Stimulated activated CD8-positive, alpha-beta memory T cell treated with anti-CD3 and anti-CD28 coated beads, Interleukin-7, amount 100 ng/mL, for 24 hours (primary cell): ENCODE measurements around the gene RIOX2.

Source experiments
- DNase-seq: peaks from one replicate; pipeline ENCODE4 v3.0.0-alpha.2; 2020; ENCODE audit warnings: low read depth

Gene RIOX2

GRCh38 chr3:97990624-97991292, 18.5 kb upstream of the RIOX2 start:
- DNase-seq: no peak

- no peak for DNase-seq
Measured at GRCh38 chr3:97988784-97989568, 16.7 kb upstream of the RIOX2 start.

GRCh38 chr3:97987306-97987705, 15.1 kb upstream of the RIOX2 start:
- DNase-seq: no peak

GRCh38 chr3:97983933-97984491, 11.8 kb upstream of the RIOX2 start:
- DNase-seq: no peak

GRCh38 chr3:97981886-97982285, 9.7 kb upstream of the RIOX2 start:
- DNase-seq: no peak

GRCh38 chr3:97979610-97980009, 7.4 kb upstream of the RIOX2 start:
- DNase-seq: no peak

- DNase-seq: no peak
Measured at GRCh38 chr3:97975466-97975865, 3.2 kb upstream of the RIOX2 start.

GRCh38 chr3:97974996-97975395, 2.8 kb upstream of the RIOX2 start:
- DNase-seq: no peak

GRCh38 chr3:97972976-97973375, 745 bp upstream of the RIOX2 start:
- DNase-seq: no peak

GRCh38 chr3:97970956-97971620, 1.1 kb downstream of the RIOX2 start:
- DNase-seq: no peak

- DNase-seq: no peak
Measured at GRCh38 chr3:97970156-97970555, 2.1 kb downstream of the RIOX2 start.

- no peak for DNase-seq
Measured at GRCh38 chr3:97969541-97969940, 2.7 kb downstream of the RIOX2 start.

GRCh38 chr3:97968376-97968775, 3.9 kb downstream of the RIOX2 start:
- no peak for DNase-seq

- DNase-seq: no peak
Measured at GRCh38 chr3:97967966-97968365, 4.3 kb downstream of the RIOX2 start.

- DNase-seq: no peak
Measured at GRCh38 chr3:97960993-97961766, 11.1 kb downstream of the RIOX2 start.

GRCh38 chr3:97960551-97960950, 11.7 kb downstream of the RIOX2 start:
- DNase-seq: no peak

- no peak for DNase-seq
Measured at GRCh38 chr3:97959872-97960271, 12.4 kb downstream of the RIOX2 start.

GRCh38 chr3:97958796-97959195, 13.4 kb downstream of the RIOX2 start:
- no peak for DNase-seq

- DNase-seq: no peak
Measured at GRCh38 chr3:97958396-97958795, 13.8 kb downstream of the RIOX2 start.

- DNase-seq: no peak
Measured at GRCh38 chr3:97957617-97958311, 14.5 kb downstream of the RIOX2 start.

- no peak for DNase-seq
Measured at GRCh38 chr3:97956051-97956450, 16.2 kb downstream of the RIOX2 start.
